ENCODE data around the gene NR3C1.

NR3C1 gene

DNA sequence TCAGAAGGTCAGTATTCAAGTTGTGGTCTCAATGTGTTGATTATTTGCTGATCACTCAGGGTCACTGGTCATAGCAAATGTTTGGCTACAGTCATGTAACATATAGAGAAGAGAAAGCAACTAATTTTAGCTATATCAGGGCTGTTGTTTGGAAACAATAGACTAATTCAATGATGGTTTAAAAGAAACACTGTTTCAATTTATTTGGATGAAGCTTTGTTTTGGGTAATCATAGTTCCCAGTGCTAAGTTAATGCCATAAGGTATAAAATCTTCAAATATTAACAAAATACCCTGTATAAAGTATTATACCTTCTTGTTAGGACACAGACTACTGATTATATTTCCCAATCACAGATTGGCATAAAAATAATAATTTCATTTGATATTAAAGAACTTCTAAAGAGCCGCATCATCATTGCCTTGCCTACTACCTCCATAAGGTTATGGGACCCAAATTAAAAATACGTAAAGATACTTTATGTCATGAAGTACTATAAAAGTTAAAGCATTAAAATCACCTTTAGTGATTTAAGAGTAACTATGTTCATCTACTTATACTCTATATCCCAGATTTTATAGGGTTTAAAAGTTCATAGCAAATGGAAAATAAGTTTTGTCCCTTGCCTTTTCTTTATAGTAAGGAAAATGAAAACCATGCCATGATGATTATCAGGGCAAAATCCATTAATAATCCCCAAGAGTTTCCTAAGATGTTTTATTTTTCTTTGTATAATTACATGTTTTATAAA, 6.0 kb downstream of the NR3C1 start:
- no peak for DNase-seq

DNA sequence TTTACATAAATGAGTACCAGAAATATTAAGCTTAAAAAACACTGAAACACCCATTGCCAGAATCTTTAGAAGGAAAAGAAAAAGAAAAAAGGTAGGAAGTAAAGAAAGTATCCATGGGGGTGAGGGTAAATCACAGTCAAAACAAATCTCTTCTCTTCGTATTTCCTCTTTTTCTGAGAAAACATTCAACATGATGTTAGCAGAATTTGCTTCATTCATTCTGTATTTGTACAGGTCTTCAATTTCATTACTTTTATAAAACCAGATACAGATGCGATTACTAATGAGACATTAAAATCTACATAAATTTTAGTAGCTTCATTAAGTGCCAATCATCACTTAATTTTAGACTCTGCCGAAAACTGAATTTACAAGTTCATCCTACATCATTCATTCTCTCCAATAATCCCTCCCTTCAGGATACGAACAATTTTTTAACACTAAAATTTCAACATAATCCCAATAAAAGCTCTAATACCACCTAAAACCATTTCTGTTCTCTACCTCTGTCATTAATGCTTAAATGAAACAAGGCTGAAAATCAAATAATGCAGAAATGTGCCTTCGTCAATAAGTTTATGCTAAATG, 7.0 kb downstream of the NR3C1 start:
- DNase-seq, result no peak

DNA sequence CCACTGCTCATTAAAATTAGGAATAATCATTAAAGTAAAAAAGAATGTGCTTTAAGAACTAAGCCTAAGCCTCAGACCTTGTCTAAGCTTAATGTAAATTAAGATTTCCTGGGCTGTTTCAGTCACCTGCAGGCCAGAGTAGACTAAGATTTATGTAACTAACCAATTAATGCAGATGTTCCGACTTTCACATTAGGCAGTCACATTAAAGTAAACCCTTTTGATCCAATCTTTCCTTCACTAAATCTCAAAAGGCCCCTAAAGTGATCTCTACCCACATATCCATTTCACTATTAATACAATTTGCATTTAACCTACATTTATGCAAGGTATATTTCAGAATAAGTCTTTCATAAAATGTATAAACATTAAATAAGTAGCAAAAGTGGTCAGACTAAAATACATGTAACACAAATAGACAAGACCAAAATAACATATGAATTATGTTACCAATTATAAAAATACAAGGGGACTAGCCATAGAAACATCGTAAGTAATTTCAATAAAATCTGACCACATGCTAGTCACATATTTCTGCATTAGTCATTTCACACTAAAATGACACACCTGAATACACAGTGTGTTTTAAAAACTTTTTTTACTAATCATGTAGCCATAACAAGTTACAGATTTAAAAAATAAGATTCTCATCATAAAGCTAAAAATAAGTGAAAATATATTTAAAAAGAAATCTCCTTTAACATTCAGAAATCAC, 7.7 kb downstream of the NR3C1 start:
- no peak for DNase-seq

DNA sequence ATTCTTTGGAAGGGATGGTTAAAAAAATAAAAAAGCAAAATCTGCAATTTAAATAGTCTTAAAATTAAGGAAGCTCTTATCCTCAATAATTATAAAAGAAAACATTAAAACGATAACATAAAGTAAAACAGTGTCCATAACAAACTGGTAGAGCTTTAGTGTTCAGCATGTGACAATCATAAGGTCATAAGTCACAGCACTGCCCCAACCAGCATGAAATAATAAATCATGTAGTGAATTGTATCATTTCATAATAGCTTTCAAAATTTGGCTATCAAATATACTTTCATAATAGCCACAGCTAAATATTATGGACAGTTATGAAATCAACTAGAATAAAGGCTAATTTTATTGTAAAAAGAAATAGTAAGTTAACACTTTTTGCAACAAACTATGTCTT, 10.0 kb downstream of the NR3C1 start:
- DNase-seq, result no peak

DNA sequence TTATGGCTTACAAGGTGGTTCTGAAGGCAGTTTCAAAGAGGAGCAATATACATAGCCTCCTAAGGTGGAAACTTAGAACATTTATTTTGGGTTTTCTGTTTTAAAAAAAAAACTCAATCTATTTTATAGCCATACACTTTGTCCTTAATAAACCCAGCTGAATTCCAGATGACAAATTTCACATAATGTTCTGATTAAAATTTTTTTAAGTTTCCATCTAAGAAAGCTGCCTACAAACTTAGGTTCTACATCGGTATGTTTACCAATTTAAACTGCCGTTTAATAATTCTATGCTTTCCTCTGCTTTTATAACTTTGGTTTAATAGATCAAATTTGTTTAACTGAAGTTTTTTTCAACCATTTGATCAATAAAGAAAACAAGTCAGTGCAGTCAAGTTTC, 12.5 kb downstream of the NR3C1 start:
- no peak for DNase-seq

DNA sequence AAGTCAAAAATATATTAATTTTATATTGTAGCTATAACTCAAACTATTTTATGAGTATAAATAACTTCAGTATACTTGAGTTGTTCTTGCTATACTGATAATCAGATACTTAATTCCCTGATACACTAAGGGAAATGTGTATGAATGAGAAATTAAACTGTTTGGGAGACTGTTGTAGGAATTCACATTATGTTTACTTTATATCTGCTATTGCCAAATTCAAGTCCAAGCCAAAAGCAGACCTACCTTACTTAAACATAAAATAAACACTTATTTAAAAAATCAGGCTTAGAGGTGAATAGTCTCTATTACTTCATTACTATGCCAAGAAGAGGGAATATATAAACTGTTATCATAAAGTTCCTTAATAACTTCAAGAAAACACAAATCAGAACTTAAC, 13.2 kb downstream of the NR3C1 start:
- DNase-seq, result no peak

DNA sequence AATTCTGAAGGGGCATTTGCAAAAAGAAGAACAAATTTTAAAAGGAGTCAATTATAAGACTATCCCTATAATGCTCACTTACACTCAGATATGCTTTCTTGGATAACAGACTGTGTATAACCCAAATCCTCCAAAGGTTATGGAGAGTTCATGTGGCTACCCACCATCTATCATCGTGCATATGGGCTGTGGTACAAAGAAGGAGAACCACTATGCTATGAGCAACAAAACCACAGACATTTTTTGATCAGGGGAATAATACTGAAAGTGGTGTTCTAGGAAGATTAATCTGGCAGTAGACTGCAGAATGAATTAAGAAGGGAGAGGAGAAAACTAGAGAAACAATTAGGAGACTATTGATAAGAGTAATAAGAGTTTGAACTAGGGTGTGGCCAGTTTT, 16.8 kb downstream of the NR3C1 start:
- DNase-seq, result no peak

DNA sequence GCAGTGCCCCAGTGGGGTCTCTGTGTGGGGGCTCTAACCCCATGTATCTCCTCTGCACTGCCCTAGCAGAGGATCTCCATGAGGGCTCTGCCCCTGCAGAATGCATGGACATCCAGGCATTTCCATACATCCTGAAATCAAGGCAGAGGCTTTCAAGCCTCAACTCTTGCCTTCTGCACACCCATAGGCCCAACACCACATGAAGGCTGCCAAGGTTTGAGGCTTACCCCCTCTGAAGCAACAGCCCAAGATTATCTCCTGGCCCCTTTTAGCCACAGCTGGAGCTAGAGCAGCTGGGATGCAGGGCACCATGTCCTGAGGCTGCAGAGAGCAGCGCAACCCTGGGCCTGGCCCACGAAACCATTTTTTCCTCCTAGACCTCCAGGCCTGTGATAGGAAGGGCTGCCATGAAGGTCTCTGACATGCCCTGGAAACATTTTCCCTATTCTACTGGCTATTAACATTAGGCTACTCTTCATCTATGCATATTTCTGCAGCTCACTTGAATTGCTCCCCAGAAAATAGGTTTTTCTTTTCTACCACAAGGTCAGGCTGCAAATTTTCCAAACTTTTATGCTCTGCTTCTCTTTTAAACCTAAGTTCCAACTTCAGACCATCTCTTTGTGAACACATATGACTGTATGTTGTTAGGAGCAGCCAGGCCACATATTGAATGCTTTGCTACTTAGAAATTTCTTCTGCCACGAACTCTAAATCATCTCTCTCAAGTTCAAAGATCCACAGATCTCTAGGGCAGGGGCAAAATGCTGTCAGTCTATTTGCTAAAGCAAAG, 18.4 kb downstream of the NR3C1 start:
- DNase-seq, result no peak

DNA sequence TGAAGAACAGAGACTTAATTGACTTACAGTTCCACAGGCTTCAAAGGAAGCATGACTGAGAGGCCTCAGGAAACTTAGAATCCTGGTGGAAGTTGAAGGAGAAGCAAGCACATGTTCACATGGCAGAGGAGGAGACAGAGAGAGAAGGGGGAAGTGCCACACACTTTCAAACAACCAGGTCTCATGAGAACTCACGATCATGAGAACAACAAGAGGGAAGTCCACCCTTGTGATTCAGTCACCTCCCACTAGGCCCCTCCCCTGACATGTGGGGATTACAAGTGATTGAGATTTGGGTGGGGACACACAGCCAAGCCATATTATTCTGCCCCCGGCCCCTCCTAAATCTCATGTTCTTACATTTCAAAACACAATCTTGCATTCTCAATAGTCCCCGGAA, 19.5 kb downstream of the NR3C1 start:
- DNase-seq, result no peak

DNA sequence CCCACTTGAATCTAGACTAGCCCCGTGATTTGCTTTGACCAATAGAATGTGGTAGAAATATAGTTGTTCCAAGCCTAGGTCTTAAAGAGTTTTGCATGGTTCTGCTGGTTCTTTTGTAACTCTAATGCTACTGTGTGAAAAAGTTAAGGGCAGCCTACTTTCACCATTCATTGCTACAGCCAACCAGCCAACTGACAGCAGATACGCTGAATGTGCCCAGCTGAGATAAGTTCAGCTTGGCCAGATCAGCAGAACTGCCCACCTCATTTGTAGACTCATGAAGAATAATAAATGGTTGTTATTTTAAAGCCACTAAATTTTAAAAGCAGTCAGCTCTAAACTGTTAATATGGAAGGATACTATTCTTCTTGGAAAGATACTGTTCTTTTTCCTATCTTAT, 23.9 kb downstream of the NR3C1 start:
- DNase-seq, result no peak

DNA sequence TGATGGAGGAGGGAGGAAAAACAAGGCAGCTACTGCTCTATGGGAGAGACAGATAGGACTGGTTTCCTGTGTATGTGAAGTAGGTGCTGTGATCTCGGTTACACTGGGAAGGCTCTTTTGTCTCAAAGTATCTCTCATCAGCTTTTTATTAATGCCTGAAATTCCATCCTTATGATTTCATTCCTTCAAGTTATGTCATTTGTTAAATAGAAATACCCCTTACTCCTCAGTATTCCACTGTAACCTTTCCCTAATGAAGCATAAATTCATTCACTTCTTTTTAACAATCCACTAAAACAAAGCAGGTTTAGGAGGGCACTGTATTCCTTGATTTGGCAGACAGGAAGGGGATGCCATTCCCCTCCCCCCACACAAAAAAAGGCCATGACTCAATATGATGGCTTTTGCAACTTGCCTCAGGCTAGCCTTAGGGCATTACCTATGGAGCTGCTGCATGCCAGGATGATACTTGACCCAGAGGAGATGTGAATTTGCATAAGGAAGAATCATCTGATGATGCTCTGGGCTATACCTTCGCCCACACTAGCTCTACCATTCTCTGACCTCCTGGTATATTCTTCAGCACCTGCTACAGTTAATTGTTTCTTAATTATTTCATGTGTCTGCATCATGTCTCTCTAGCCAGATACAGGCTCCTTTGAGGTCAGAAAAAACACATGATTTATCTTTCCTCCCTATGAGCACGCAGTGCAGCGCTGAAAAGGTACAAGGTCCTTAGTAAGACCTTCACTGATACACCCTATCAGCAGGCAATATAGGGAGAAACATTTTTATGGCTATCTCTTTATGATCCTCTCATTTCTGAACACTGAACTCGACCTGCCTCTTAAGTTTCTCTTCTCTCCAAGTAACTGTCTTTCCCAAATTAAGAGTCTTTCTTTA, 26.3 kb downstream of the NR3C1 start:
- no peak for DNase-seq

DNA sequence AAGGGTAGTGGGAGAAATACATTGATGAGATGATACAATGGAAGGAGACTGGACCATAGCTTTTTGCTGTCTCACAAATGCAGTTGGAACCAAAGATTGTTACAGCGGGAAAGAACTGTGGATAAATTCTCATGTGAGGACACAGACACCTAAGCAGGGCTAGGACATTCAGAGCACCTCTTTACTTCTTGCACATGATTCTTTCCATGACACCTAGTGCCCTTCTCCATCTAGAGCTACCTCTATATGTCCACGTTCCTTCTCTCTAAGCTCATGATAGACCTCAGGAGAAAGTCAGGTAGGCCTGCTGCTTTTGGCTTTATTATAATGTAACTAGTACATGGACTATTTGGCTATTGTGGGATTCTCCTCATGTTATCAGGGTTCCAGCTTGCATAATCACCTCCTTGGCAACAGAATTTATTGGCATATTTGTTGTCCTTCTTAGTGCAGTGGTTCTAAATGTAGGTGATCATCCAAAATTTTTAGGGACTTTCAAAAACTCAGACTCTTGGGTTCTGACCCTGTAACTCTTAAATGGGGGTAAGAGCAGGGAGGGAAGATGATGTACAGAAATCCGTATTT, 27.2 kb downstream of the NR3C1 start:
- no peak for DNase-seq

DNA sequence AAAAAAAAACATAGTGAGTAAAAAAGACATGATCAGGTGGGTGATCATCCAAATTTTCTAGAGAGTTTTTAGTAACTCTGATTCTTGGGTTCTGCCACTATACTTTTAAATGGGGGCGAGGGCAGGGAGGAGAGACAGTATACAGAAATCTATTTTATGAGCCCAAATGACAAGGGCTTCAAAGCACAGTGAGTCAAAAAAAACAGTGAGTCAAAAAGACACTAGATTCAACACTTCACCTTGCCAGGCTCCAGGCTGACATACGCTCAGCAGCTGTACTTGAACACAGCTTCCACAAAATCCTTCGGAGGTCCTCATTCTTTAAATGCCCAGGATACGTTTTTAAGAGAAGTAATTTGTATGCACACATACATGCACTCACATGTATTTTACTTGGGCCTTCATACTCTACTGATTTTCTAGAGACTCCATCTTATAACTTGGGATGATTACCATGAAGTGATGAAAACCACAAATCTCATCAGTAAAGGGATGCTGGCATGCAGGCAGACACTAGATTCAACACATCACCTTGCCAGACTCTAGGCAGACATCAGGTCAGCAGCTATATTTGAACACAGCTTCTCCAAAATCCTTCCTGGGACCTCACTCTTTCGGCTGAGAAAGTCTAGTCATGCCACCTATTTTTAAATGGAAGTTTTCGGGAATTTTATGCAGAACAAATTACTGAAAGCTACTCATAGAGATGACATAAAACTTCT, 28.8 kb downstream of the NR3C1 start:
- DNase-seq, result no peak

DNA sequence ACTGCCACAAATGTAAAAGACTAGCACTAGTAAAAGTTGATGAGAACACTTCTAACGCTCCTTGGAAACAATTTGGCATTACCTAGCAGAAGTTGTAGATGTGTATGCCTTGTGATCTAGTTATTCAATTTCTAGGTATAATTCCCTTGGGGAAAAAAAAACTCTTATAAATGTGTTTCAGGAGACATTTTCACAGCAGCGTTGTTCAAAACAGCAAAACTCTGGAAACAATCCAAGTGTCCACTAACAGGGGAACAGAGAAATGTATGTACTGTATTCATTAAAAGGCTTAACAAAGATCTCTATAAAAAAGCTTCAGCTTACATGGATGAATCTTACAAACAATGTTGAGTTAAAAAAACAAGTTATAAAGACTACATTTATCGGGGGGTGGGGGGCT, 30.4 kb downstream of the NR3C1 start:
- no peak for DNase-seq

DNA sequence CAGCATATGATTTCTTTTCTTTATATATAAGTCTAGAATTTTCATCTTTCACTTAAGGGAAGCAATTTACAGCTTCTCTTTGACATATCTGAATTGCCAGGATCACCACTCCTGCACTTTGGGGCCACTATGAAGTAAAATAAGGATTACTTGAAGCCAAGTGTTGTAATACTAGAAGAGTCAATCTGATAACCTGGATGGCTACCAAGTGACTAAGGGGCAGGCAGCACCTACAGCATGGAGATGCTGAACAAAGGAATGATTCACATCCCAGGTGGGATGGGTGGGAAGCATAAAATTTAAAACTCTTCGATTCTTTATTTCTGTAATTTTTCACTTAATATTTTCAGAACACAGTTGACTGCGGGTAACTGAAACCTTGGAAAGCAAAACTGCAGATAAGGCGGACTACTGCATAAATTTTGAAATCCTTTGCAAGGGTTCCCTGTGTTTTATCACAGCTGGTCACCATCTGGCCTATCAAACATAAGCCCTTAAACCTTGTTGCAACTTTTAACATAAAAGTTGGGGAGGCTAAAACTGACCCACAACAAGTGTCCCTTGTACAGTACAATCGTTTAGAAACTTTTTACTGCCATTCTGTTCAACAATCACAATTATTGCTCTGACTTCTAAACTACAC, 31.2 kb downstream of the NR3C1 start:
- DNase-seq, result no peak

DNA sequence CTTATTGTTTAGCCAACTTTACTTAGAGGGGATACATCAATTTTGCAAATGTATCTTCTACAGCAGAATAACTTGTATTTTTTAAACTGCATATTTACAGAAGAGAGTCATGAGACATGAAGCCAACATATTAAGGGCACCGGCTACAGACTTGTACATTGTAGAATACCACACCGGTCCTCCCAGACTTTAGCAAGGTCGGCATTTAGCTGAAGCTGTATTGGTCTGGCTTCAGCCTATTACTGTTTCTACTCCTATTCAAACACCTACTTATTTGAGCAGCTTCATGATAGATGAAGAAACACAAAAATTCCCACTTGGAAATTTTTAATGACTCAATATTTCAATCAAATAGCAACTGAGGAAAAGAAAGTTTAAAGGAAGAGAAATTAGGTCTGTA, 33.0 kb downstream of the NR3C1 start:
- no peak for DNase-seq

DNA sequence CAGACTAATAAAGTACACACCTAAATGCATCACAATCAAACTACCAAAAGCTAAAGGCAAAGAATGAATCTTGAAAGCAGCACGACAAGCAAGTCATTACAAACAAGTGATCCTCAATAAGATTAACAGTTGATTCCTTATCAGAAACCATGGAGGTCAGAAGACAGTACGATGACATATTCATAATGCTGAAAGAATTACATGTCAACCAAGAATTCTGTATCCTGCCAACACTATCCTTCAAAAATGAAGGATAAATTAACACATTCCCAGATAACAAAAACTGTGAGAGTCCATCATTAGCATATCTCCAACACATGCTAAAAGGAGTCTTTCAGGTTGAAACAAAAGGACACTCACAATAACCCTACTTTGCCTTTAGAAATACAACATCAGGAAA, 39.4 kb downstream of the NR3C1 start:
- no peak for DNase-seq

DNA sequence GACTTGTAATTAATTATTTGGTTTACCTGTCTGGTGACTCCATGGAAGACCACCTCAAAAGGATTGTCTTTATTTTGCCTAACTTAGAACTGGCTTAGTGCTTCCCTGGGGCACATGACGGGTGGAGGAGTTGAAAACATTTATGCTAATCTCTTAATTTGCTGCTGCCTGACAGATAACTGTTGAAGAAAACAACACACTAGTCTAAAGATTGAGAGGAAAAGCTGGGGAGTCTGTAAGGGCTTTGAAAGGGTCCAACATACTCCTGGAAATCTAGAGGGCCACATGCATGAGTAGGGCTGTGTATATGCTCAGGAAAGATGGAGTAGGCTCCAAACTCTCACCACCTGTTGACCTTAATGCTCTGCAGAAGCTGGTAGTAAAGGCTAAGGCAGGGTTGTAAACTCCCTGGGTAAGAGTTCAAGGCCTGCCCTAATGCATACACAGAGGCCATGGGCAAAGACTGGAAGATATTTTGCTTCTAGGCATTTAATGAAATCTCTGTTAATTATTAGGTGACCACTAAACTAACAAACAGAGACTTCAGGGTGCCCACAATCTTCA, 40.7 kb downstream of the NR3C1 start:
- DNase-seq, result no peak

DNA sequence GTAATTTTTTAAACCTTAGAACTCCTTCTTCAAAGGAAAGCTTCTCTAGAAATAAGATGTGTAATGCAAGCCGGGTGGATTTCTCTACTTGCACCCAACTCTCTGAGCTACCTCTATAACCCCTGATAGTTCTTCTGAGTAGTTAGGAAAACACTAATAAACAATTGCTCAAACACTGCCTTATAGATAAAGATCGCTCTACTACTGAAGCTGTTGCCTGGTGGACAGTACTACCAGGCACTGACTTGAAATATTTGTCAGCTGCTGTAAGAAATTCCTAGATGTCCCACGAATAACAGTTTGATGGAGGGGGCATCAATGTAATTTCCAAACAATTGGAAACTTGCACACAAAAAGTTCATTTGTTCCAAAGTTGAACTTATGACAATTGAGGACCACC, 42.0 kb downstream of the NR3C1 start:
- no peak for DNase-seq

DNA sequence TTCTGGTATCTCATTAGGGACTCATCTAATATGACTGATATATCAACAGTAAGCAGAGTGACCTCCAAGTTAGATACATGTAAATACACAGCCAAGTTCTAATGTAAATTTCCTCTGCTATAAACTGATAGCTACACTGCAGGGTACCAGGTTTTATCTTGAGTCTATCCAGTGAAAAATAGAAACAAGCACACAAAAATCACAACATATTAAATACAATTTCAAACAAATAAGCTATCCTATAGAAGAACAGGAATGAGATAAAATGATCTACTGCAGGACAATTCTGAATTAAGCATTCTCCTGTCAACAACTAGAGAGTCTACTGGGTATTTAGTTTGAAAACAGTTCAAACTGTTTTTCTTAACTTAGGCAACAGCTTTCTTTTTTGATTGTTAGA, 42.7 kb downstream of the NR3C1 start:
- no peak for DNase-seq

DNA sequence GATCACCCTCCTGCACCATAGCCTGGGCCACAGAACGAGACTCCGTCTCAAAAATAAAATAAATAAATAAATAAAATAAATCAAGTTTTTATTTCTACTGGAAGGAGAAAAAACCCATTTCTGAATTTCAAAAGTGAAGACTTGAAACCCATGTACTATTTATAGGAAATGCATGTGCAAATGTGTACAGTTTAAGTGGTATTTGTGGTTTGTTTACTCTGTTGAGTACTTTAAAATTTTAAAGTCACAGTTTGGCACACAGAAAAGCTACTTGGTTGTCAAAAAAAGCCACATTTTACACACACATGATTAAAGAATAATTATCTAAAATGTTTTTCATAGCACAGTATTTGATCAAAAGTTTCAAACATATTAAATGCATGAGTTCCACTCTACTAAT, 43.6 kb downstream of the NR3C1 start:
- DNase-seq, result no peak

Data from right forelimb (tissue), 1 donor.